H9 (cell line): ENCODE results near the gene RICTOR. TPM values are rescaled to one million over a fixed set of nuclear protein-coding genes. Genes with fewer than 3 reads are reported as not detected.
"Not testable (repeated sequence)": the region's sequence is repeated elsewhere in the genome, so short reads cannot be mapped to it uniquely, and the experiment has no call there.

ENCODE experiments used
- DNase-seq: peaks from one replicate; pipeline ENCODE4 v3.0.0-alpha.2; 2017
- H2AFZ ChIP-seq: one replicate; pipeline ENCODE4 v1.6.1; 2013; ENCODE audit warnings: mild to moderate bottlenecking, low read length, control low read depth, moderate library complexity
- H2AK5ac ChIP-seq: 2 replicates; pipeline ENCODE4 v1.6.1; 2013; ENCODE audit warnings: low read length, control low read depth, mixed read lengths; ENCODE audit not compliant: insufficient read length
- H2BK120ac ChIP-seq: one replicate; pipeline ENCODE4 v1.6.1; 2013; ENCODE audit warnings: low read depth, mild to moderate bottlenecking, low read length, control low read depth, inconsistent platforms; ENCODE audit not compliant: poor library complexity, severe bottlenecking
- H2BK12ac ChIP-seq: 2 replicates; pipeline ENCODE4 v1.6.1; 2013; ENCODE audit warnings: low read length, control low read depth, mixed read lengths, low read depth; ENCODE audit not compliant: insufficient read length
- H2BK15ac ChIP-seq: 2 replicates; pipeline ENCODE4 v1.6.1; 2013; ENCODE audit warnings: low read depth, low read length, control low read depth
- H2BK20ac ChIP-seq: one replicate; pipeline ENCODE4 v1.6.1; 2013; ENCODE audit warnings: low read depth, mild to moderate bottlenecking, low read length, control low read depth, inconsistent platforms; ENCODE audit not compliant: poor library complexity, severe bottlenecking
- H2BK5ac ChIP-seq: 2 replicates; pipeline ENCODE4 v1.6.1; 2013; ENCODE audit warnings: low read length, control low read depth, mixed read lengths; ENCODE audit not compliant: insufficient read length
- H3K14ac ChIP-seq: 2 replicates; pipeline ENCODE4 v1.6.1; 2013; ENCODE audit warnings: low read length, control low read depth; ENCODE audit not compliant: insufficient read depth
- H3K18ac ChIP-seq: 2 replicates; pipeline ENCODE4 v1.6.1; 2013; ENCODE audit warnings: low read depth, mild to moderate bottlenecking, mixed read lengths, low read length, control low read depth; ENCODE audit not compliant: insufficient read length
- H3K23ac ChIP-seq: 2 replicates; pipeline ENCODE4 v1.6.1; 2013; ENCODE audit warnings: low read length, control low read depth, mixed read lengths, low read depth; ENCODE audit not compliant: insufficient read length
- H3K23me2 ChIP-seq: 2 replicates; pipeline ENCODE4 v1.6.1; 2013; ENCODE audit warnings: low read depth, mild to moderate bottlenecking, mixed read lengths, low read length, control low read depth; ENCODE audit not compliant: insufficient read length, poor library complexity, severe bottlenecking
- H3K27ac ChIP-seq: 2 replicates; pipeline ENCODE4 v1.5.1; 2013; ENCODE audit warnings: low read length, control low read depth, mixed read lengths, low read depth; ENCODE audit not compliant: insufficient read length
- H3K27me3 ChIP-seq: 2 replicates; pipeline ENCODE4 v1.6.1; 2013; ENCODE audit warnings: low read length, control low read depth, inconsistent platforms; ENCODE audit not compliant: insufficient read depth
- H3K4ac ChIP-seq: 2 replicates; pipeline ENCODE4 v1.6.1; 2013; ENCODE audit warnings: low read depth, mild to moderate bottlenecking, control low read depth, inconsistent platforms, low read length, moderate library complexity
- H3K4me1 ChIP-seq: 2 replicates; pipeline ENCODE4 v1.6.1; 2013; ENCODE audit warnings: low read length, control low read depth, inconsistent platforms; ENCODE audit not compliant: insufficient read depth
- H3K4me2 ChIP-seq: 2 replicates; pipeline ENCODE4 v1.6.1; 2013; ENCODE audit warnings: low read length, control low read depth, mixed read lengths; ENCODE audit not compliant: insufficient read length, insufficient read depth
- H3K56ac ChIP-seq: 2 replicates; pipeline ENCODE4 v1.6.1; 2013; ENCODE audit warnings: low read depth, mild to moderate bottlenecking, mixed read lengths, low read length, control low read depth; ENCODE audit not compliant: insufficient read length
- H3K79me1 ChIP-seq: 2 replicates; pipeline ENCODE4 v1.6.1; 2013; ENCODE audit warnings: low read depth, mild to moderate bottlenecking, moderate library complexity, low read length, control low read depth, inconsistent platforms; ENCODE audit not compliant: insufficient read depth, poor library complexity, severe bottlenecking
- H3K79me2 ChIP-seq: 2 replicates; pipeline ENCODE4 v1.6.1; 2013; ENCODE audit warnings: low read length, control low read depth, inconsistent platforms; ENCODE audit not compliant: insufficient read depth
- H3K9ac ChIP-seq: 2 replicates; pipeline ENCODE4 v1.6.1; 2013; ENCODE audit warnings: low read length, control low read depth, mixed read lengths; ENCODE audit not compliant: insufficient read length; ENCODE audit errors: extremely low read depth
- H3K9me3 ChIP-seq: one replicate; pipeline ENCODE4 v1.6.1; 2013; ENCODE audit warnings: low read depth, low read length, inconsistent platforms; ENCODE audit not compliant: control insufficient read depth
- H3T11ph ChIP-seq: one replicate; pipeline ENCODE4 v1.6.1; 2013; ENCODE audit warnings: mild to moderate bottlenecking, low read length, control low read depth, inconsistent platforms
- H4K20me1 ChIP-seq: one replicate; pipeline ENCODE4 v1.6.1; 2013; ENCODE audit not compliant: control insufficient read depth, insufficient read length, insufficient read depth
- H4K5ac ChIP-seq: 2 replicates; pipeline ENCODE4 v1.6.1; 2013; ENCODE audit warnings: low read depth, mild to moderate bottlenecking, mixed read lengths, low read length, control low read depth; ENCODE audit not compliant: insufficient read length
- H4K8ac ChIP-seq: replicated peaks from 2 replicates; pipeline ENCODE4 v1.6.1; 2013; ENCODE audit warnings: low read length, control low read depth, mixed read lengths, low read depth; ENCODE audit not compliant: insufficient read length
- H4K91ac ChIP-seq: 2 replicates; pipeline ENCODE4 v1.6.1; 2013; ENCODE audit warnings: low read depth, mild to moderate bottlenecking, moderate library complexity, mixed read lengths, low read length, control low read depth; ENCODE audit not compliant: insufficient read length
- H3K27ac Mint-ChIP-seq, 3 experiments: 2 replicates in 2 of 3; 3 replicates in 1 of 3; pipeline ENCODE4 v1.8.0; 2020 to 2021; ENCODE audit warnings: mixed read lengths in 3 of 3, mild to moderate bottlenecking in 1 of 3, moderate library complexity in 1 of 3
- H3K27me3 Mint-ChIP-seq: 2 replicates; pipeline ENCODE4 v1.8.0; 2021; ENCODE audit warnings: low read depth, mild to moderate bottlenecking, moderate library complexity, mixed read lengths
- H3K36me3 Mint-ChIP-seq, 3 experiments: 2 replicates in 2 of 3; 3 replicates in 1 of 3; pipeline ENCODE4 v1.8.0; 2020 to 2021; ENCODE audit warnings: low read depth in 3 of 3, mixed read lengths in 3 of 3; ENCODE audit not compliant: insufficient read depth in 1 of 3
- H3K4me1 Mint-ChIP-seq, 2 experiments: 2 replicates each; pipeline ENCODE4 v1.8.0; 2020; ENCODE audit warnings: mixed read lengths in 2 of 2
- H3K4me3 Mint-ChIP-seq, 2 experiments: 2 replicates in 1 of 2; 3 replicates in 1 of 2; pipeline ENCODE4 v1.8.0; 2020 to 2021; ENCODE audit warnings: mild to moderate bottlenecking in 2 of 2, mixed read lengths in 2 of 2, moderate library complexity in 1 of 2
- H3K9me3 Mint-ChIP-seq, 2 experiments: 2 replicates in 1 of 2; 3 replicates in 1 of 2; pipeline ENCODE4 v1.8.0; 2020; ENCODE audit warnings: mild to moderate bottlenecking in 2 of 2, mixed read lengths in 2 of 2, moderate library complexity in 1 of 2
- CTCF ChIP-seq: fragments of 200-600 bp; sonication (generic); conservative IDR thresholded peaks from 3 replicates; pipeline ENCODE4 v1.8.0; 2021; ENCODE audit warnings: antibody characterized with exemption, mild to moderate bottlenecking
- WGBS: extraction: QIAGEN DNeasy Blood & Tissue Kit; methylation state at CpG from one replicate; pipeline ENCODE4 v1.1.7; 2013; ENCODE audit warnings: missing lambda C conversion rate, low lambda C conversion rate, mixed read lengths; ENCODE audit not compliant: insufficient read length; ENCODE audit errors: extremely low coverage; 5-methylcytosine and 5-hydroxymethylcytosine counted together
- total RNA-seq: library from RNA; stranded (reverse); gene quantifications from 2 replicates; pipeline ENCODE4 v1.2.1, GENCODE V29; 2021

RICTOR gene
- total RNA-seq, 1 experiment from 2014 or later = 20.9 TPM

- peaks cover 28 to 32% of the 10 kb centered on the region in 2 experiments for H3K9me3 Mint-ChIP-seq
- Histone ChIP-seq H3K79me1 (no peaks in the 10 kb centered on the region), H2BK15ac (no peak overlapping the region), H3K18ac (no peak overlapping the region), H3T11ph (no peak overlapping the region), H2BK5ac (no peak overlapping the region), H2BK12ac (no peak overlapping the region), H3K79me2 (no peaks in the 10 kb centered on the region), H3K9me3 (peaks cover 19% of the 10 kb centered on the region), H3K23ac (no peak overlapping the region), H3K4me1 (no peaks in the 10 kb centered on the region), H2AK5ac (no peak overlapping the region), H2BK20ac (no peak overlapping the region), H3K4ac (no peak overlapping the region), H4K91ac (no peak overlapping the region), H3K27me3 (no peaks in the 10 kb centered on the region), H3K9ac (no peak overlapping the region), H2BK120ac (no peak overlapping the region), H3K56ac (no peak overlapping the region), H4K5ac (no peak overlapping the region), H3K4me2 (no peak overlapping the region), H4K8ac (no peak overlapping the region), H3K27ac (no peak overlapping the region), H2AFZ (no peak overlapping the region), H3K23me2 (no peaks in the 10 kb centered on the region), H4K20me1 (no peaks in the 10 kb centered on the region), H3K14ac (no peak overlapping the region)
- DNase-seq = no peak
- TF ChIP-seq CTCF = no peak
- H3K27me3 Mint-ChIP-seq = no peaks in the 10 kb centered on the region
- peaks cover 6% of the 10 kb centered on the region in 2 experiments; a peak in 3 of 4 replicates for H3K4me1 Mint-ChIP-seq
- no peak overlapping the region for H3K27ac Mint-ChIP-seq
- H3K4me3 Mint-ChIP-seq = no peak overlapping the region
- WGBS = no CpG with 5 or more reads among the region's 2 CpGs
- peaks cover 32 to 37% (median 32%) of the 10 kb centered on the region in 3 experiments for H3K36me3 Mint-ChIP-seq
These were observed 60.3 kb downstream of the RICTOR start for GRCh38 chr5:39013938-39014337.

GRCh38 chr5:39010958-39011357 lies 63.2 kb downstream of the RICTOR start:
- H3K79me1 ChIP-seq, H4K8ac ChIP-seq, H4K91ac ChIP-seq, H3K27me3 Mint-ChIP-seq, H3K4me2 ChIP-seq, H3K27me3 ChIP-seq, H3K9ac ChIP-seq, H2BK20ac ChIP-seq, H2AFZ ChIP-seq, H2BK12ac ChIP-seq, H3K27ac Mint-ChIP-seq, H3K4me3 Mint-ChIP-seq, H3K23ac ChIP-seq, H3K27ac ChIP-seq, H4K20me1 ChIP-seq, H4K5ac ChIP-seq, H3K4me1 Mint-ChIP-seq, H3K4me1 ChIP-seq, H2BK15ac ChIP-seq, H3K23me2 ChIP-seq, H3K56ac ChIP-seq, H3T11ph ChIP-seq, H3K4ac ChIP-seq, DNase-seq, H3K14ac ChIP-seq, H3K18ac ChIP-seq, H2BK5ac ChIP-seq, H2AK5ac ChIP-seq, H3K79me2 ChIP-seq, H2BK120ac ChIP-seq: not testable (repeated sequence)
- Mint-ChIP-seq H3K9me3 (peaks cover 28 to 32% of the 10 kb centered on the region in 2 experiments), H3K36me3 (peaks cover 32 to 35% (median 32%) of the 10 kb centered on the region in 3 experiments)
- peaks cover 19% of the 10 kb centered on the region for H3K9me3 ChIP-seq
- whole genome bisulfite sequencing = no CpG with 5 or more reads among the region's 2 CpGs
